Activated T-cell treated with anti-CD3 and anti-CD28 coated beads, Interleukin-2, amount 50 U/mL, for 4 hours (primary cell): ENCODE measurements around the gene AOPEP. TPM values are rescaled to one million over a fixed set of nuclear protein-coding genes. Genes with fewer than 3 reads are reported as not detected.

Experiments used
- ATAC-seq, 2 donors: fragments of 200-7000 bp; cut with Tn5 transposase; one replicate each; pipeline ENCODE4 v1.10.0; 2021
- DNase-seq: peaks from one replicate; pipeline ENCODE4 v3.0.0-alpha.2; 2020
- H3K27me3 Mint-ChIP-seq: one replicate; pipeline ENCODE4 v1.8.0; 2021; ENCODE audit warnings: low read depth, mixed read lengths
- H3K36me3 Mint-ChIP-seq: one replicate; pipeline ENCODE4 v1.8.0; 2022; ENCODE audit warnings: mixed read lengths; ENCODE audit not compliant: insufficient read depth
- H3K4me1 Mint-ChIP-seq: one replicate; pipeline ENCODE4 v1.8.0; 2021; ENCODE audit warnings: low read depth, mixed read lengths
- H3K4me3 Mint-ChIP-seq: one replicate; pipeline ENCODE4 v1.8.0; 2021; ENCODE audit warnings: mild to moderate bottlenecking, moderate library complexity, mixed read lengths
- H3K9me3 Mint-ChIP-seq: one replicate; pipeline ENCODE4 v1.8.0; 2021; ENCODE audit warnings: mixed read lengths
- total RNA-seq, 3 donors: library from RNA; stranded (reverse); gene quantifications; one replicate each; pipeline ENCODE4 v1.2.1, GENCODE V29; 2021

The AOPEP gene
- total RNA-seq, 3 donors from 2014 or later = 7.1 to 7.9 (median 7.4) TPM

- no peaks in the 10 kb centered on the region for H3K9me3 Mint-ChIP-seq
- DNase-seq (no peak), ATAC-seq (no peak)
- peaks cover 2% of the 10 kb centered on the region for H3K36me3 Mint-ChIP-seq
- H3K4me3 Mint-ChIP-seq = no peak overlapping the region
- peaks cover 2% of the 10 kb centered on the region for H3K4me1 Mint-ChIP-seq
- H3K27me3 Mint-ChIP-seq = peaks cover 16% of the 10 kb centered on the region
Observed at GRCh38 chr9:95053611-95054570, 327.4 kb downstream of the AOPEP start.

- ATAC-seq = no peak
- H3K27me3 Mint-ChIP-seq = peaks cover 4% of the 10 kb centered on the region
- no peak for DNase-seq
- peaks cover 2% of the 10 kb centered on the region for H3K36me3 Mint-ChIP-seq
- no peak overlapping the region for H3K4me3 Mint-ChIP-seq
- H3K4me1 Mint-ChIP-seq = no peaks in the 10 kb centered on the region
- no peaks in the 10 kb centered on the region for H3K9me3 Mint-ChIP-seq
Observed at GRCh38 chr9:95055334-95055850, 328.9 kb downstream of the AOPEP start.

- Mint-ChIP-seq H3K9me3 (no peaks in the 10 kb centered on the region), H3K4me1 (no peaks in the 10 kb centered on the region), H3K27me3 (peaks cover 1% of the 10 kb centered on the region), H3K36me3 (peaks cover 2% of the 10 kb centered on the region), H3K4me3 (no peak overlapping the region)
- no peak for DNase-seq
- ATAC-seq = no peak
Observed at GRCh38 chr9:95055851-95056551, 329.5 kb downstream of the AOPEP start.

- DNase-seq (no peak), ATAC-seq (no peak)
- no peaks in the 10 kb centered on the region for H3K27me3 Mint-ChIP-seq
- H3K4me1 Mint-ChIP-seq = no peaks in the 10 kb centered on the region
- no peaks in the 10 kb centered on the region for H3K9me3 Mint-ChIP-seq
- peaks cover 2% of the 10 kb centered on the region for H3K36me3 Mint-ChIP-seq
- H3K4me3 Mint-ChIP-seq = no peak overlapping the region
Observed at GRCh38 chr9:95057101-95057500, 330.6 kb downstream of the AOPEP start.

DNA sequence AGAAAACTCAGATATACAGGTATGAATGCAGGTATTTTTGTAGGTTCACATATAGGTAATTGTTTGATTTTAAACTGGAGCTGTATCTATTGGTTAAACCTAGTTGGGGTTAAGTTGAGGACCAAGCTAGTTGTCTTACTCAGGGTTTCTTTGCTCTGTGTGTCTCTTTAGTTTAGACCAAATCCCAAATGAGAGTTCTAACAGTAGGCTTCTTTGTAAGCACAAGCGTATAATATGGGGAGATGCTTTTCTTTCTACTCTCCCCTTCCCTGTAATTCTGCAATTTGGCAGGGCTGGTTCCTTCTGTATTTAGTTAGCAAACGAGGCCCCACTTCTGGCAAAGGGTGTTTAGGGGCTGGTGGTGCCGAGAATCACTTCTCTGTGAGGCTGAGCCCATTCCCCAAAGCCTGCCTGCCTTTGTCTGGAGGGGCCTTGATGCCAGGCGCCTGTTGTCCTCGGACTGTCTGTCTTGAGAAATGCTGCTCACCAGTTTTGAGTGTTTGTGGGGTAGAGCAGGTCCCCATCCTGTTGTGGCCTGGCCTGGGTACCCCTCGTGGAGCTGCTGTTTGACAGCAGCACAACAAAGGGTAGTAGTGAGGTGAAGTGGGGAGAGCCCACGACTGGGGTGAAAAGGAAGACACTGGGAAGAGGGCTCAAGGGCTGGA, 331.8 kb downstream of the AOPEP start:
- no peak overlapping the region for H3K4me3 Mint-ChIP-seq
- no peaks in the 10 kb centered on the region for H3K27me3 Mint-ChIP-seq
- no peaks in the 10 kb centered on the region for H3K9me3 Mint-ChIP-seq
- H3K36me3 Mint-ChIP-seq = no peaks in the 10 kb centered on the region
- DNase-seq = no peak
- no peaks in the 10 kb centered on the region for H3K4me1 Mint-ChIP-seq
- ATAC-seq = no peak

DNA sequence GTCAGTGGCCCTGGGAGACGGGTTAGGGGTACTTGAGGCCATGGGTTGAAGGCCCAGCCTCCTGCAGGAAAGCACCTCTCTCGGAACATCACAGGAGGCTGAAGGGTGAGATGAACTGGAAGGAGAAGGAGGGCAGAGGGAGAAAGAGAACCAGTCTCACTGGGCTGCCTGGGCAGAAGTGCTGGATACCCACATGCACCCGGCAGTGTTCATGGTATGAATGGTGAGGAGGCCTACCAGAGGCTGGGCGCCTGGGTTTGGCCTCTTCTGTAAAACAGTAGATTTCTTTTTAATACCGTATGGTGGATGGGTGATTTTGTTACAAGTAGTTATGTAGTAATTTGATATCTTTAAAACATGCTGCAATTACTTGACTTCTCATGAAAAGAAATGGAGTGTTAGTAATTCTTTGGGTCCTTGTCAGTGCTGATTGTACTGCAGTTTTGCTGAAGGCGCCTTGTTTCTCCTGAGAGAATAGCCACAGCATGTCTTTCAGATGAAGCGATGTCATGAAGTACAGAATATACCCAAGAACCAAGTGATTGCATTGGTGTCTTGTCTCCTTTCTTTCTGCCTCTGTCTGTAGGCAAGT, 332.4 kb downstream of the AOPEP start:
- Mint-ChIP-seq H3K27me3 (no peaks in the 10 kb centered on the region), H3K4me3 (no peak overlapping the region), H3K36me3 (peaks cover 6% of the 10 kb centered on the region), H3K4me1 (no peaks in the 10 kb centered on the region), H3K9me3 (no peaks in the 10 kb centered on the region)
- no peak for DNase-seq
- ATAC-seq = no peak

- Mint-ChIP-seq H3K4me1 (no peaks in the 10 kb centered on the region), H3K36me3 (peaks cover 10% of the 10 kb centered on the region), H3K27me3 (no peaks in the 10 kb centered on the region), H3K9me3 (no peaks in the 10 kb centered on the region), H3K4me3 (no peak overlapping the region)
- no peak for DNase-seq
- ATAC-seq = no peak
Observed at GRCh38 chr9:95060234-95060633, 333.7 kb downstream of the AOPEP start.

- Mint-ChIP-seq H3K9me3 (no peaks in the 10 kb centered on the region), H3K36me3 (peaks cover 10% of the 10 kb centered on the region), H3K27me3 (no peaks in the 10 kb centered on the region), H3K4me1 (no peaks in the 10 kb centered on the region), H3K4me3 (no peak overlapping the region)
- DNase-seq (no peak), ATAC-seq (no peak)
Observed at GRCh38 chr9:95060916-95061315, 334.4 kb downstream of the AOPEP start.

DNA sequence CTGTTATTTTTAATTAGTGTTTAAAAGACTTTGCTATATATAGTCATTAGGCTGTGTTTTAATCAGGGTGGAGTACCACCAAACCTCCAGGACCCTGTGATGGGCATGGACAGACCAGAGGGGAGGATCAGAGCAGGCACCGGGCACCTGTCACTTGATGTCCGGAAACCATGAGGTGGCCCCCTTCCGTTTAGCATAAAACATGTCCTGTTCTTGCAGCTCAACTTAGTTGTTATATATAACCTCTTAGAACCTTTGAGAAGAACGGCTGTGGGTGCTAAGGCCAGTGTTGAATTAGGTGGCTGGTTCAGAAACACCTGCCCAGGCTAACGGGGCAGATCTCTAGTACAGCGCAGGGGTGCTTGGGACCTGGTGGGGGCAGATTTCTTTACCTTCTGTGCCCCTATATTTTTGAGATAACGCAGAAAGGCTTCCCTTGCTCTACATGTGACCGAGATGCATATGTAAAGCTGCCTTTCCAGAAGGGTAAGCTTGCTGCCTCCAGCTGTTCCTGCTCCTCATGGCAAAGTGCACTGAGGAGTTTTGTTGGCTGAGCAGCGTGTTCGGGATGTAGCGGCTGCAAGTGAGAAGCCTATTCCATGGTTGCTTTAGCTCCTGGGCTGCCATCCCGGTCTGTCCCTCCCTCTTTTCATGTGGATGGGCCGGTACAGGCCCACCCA, 335.6 kb downstream of the AOPEP start:
- H3K9me3 Mint-ChIP-seq = no peaks in the 10 kb centered on the region
- no peaks in the 10 kb centered on the region for H3K4me1 Mint-ChIP-seq
- no peak overlapping the region for H3K4me3 Mint-ChIP-seq
- H3K27me3 Mint-ChIP-seq = no peaks in the 10 kb centered on the region
- H3K36me3 Mint-ChIP-seq = peaks cover 10% of the 10 kb centered on the region
- no peak for DNase-seq
- no peak for ATAC-seq

GRCh38 chr9:95062596-95063065, 336.1 kb downstream of the AOPEP start:
- no peak for ATAC-seq
- no peak overlapping the region for H3K4me3 Mint-ChIP-seq
- no peaks in the 10 kb centered on the region for H3K4me1 Mint-ChIP-seq
- H3K36me3 Mint-ChIP-seq = peaks cover 10% of the 10 kb centered on the region
- H3K9me3 Mint-ChIP-seq = no peaks in the 10 kb centered on the region
- no peak for DNase-seq
- no peaks in the 10 kb centered on the region for H3K27me3 Mint-ChIP-seq

DNA sequence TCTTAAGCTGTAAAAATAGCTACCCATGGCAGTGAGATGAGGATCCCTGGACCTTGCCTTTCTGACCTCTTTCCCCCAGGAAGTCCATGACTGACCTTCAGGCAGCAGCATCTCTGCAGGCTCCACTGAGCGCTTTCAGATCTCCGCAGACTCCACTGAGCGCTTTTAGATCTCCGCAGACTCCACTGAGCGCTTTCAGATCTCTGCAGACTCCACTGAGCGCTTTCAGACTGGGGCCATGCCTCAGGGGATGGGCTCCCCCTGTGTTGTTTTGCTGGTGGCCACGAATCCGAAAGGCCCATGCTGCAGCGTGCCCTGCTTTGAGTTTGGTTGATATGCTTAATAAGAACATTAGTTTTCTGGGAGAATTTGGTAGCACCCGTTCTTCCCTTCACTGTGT, 336.8 kb downstream of the AOPEP start:
- Mint-ChIP-seq H3K27me3 (no peaks in the 10 kb centered on the region), H3K4me1 (no peaks in the 10 kb centered on the region), H3K36me3 (peaks cover 10% of the 10 kb centered on the region), H3K9me3 (no peaks in the 10 kb centered on the region), H3K4me3 (no peak overlapping the region)
- ATAC-seq (no peak), DNase-seq (no peak)

GRCh38 chr9:95065224-95065623, 338.7 kb downstream of the AOPEP start:
- Mint-ChIP-seq H3K4me3 (no peak overlapping the region), H3K36me3 (peaks cover 10% of the 10 kb centered on the region), H3K4me1 (no peaks in the 10 kb centered on the region), H3K9me3 (no peaks in the 10 kb centered on the region), H3K27me3 (no peaks in the 10 kb centered on the region)
- DNase-seq = no peak
- ATAC-seq = no peak

GRCh38 chr9:95067057-95067456, 340.6 kb downstream of the AOPEP start:
- Mint-ChIP-seq H3K9me3 (no peaks in the 10 kb centered on the region), H3K4me3 (no peak overlapping the region), H3K4me1 (no peaks in the 10 kb centered on the region), H3K36me3 (peaks cover 10% of the 10 kb centered on the region), H3K27me3 (no peaks in the 10 kb centered on the region)
- DNase-seq (no peak), ATAC-seq (no peak)
